GM19455 (cell line): Measurements from ENCODE around the gene HSPG2.

Experiments used
- ATAC-seq: cut with Tn5 transposase; IDR thresholded peaks from one replicate; pipeline ENCODE4 v1.9.1; 2021; ENCODE audit not compliant: unreplicated experiment

The HSPG2 gene

DNA sequence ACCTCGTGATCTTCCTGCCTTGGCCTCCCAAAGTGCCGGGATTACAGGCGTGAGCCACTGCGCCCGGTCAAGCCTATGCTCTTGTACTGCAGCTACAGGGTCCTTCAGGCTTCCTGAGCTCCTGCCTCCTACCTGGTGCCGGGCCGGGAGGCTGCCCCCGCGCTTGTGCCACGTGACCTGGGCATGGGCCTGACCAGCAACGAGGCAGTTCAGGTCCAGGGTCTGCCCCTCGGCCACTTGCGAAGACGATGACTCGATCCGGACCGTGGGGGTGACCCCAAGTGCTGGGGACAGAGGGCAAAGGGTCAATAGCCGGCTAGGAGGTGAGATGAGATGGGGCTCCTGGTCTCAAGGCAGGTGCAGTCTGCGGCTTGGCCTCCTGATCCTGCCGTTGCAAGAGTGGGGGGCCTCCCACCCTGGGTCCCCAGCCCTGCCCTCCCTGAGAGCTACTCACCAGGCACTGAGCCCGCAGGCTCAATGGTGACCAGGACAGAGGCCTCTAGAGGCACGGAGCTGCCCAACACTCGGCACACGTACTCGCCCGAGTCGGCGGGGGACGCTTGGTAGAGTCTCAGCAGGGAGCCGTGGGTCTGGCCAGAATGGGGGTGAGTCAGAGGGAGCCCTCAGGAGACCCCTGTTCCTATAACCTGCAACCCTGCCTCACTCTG is 87.1 kb downstream of the HSPG2 start:
- no peak for ATAC-seq

DNA sequence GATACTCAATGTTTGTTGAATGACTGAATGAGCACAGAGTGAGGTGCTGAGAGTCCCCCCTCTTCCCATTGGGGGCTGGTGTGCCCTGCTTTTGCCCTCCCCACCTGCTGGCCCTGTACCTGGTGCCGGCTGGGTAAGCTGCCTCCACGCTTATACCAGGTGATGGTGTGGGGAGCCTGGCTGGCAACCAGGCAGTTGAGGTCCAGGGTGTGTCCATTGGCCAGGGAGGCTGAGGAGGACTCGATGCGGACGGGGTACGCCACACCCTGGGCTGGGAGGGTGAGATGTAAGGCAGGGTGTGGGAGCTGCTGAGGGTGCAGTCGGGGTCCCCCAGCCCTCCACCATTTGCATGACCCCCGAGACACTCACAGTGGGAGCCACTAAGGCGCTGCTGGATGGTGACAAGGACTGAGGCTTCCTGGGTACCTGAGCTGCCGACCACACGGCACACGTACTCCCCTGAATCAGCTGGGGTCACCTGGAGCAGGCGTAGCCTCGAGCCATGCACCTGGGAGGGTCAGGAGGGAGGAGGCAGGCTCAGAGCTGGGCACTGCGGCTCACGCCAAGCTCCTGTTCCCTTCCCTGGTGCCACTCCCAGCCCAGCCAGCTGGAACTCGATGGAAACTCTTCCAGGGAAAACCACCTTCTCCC is 88.5 kb downstream of the HSPG2 start:
- ATAC-seq: no peak

DNA sequence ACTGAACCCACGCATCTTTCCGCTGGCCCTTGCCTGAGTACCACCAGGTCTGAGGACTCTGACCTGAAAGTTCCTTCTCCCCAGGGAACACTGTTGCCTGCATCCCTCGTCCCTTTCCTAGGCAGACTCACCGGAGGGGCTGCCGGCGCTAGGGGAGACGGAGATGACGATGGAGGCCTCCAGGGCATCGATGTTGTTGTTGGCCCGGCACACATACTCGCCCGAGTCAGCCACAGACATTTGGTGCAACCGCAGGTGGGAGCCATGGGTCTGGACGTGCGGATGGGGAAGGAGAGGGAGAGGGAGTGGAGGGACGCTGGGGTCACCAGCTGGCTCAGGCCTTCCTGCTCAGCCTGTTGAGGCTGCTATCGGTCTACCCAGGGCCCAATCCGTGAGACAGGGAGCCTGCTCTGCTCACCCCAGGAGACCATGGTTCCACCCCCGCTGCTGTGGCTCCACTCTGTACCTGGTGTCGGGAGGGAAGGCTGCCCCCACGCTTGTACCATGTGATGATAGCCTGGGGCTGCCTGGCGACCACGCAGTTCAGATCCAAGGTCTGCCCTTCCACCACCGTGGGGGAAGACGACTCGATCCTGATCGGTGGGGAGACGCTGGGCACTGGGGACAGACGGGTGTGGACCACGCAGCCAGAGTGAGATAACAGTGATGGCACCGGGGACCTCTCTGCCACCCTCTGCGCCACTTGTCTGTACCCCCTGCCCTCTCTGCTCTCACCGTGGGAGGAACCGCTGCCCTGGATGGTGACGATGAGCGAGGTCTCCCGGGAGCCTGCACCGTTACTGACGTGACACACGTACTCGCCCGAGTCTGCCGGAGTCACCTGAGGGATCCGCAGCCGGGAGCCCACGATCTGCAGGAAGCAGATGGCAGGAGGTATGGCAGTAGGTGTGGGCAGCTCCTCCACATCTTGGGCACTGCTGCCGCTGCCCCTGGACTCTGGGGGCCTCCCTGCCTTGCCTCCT is 89.6 kb downstream of the HSPG2 start:
- no peak for ATAC-seq

DNA sequence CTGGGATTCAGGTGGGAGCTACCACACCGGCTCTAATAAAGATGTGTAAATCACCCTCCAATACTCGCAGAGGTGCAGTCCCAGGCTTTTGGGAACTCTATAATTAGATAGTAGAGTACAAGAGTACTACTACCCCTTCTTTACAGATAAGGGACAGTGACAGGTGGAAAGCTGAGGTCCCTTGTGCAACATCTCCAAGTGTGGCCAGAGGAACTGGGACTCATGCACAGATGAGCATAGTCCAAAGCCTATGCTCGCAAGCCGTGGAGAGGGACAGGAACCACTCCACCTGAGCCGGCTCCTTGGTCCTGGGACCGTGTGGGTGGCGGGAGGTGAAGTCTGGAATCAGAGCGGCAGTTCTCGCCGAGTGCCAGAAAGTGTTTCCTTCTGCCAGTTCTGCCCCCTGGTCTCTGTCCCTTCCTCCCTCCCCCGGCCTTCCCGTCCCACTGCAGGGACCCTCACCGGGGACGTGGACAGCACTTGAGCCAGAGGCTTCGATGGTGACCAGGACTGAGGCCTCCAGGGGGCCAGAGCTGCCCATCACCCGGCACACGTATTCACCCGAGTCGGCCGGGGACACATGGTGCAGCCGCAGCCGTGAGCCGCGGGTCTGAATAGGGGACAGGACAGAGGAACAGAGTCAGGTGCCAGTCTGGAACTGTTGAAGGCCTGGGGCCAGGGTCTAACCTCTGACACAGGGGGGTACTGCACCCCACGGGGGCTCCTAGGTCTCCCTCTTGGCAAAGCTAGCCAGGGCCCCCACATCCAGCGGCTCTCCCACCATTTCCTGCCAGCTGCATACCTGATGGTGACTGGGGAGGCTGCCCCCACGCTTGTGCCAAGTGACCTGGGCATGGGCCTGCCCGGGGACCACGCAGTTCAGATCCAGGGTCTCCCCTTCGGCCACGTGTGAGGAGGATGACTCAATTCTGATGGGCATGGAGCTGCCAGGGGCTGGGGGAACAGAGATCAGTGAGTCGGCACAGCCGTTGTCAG is 91.2 kb downstream of the HSPG2 start:
- ATAC-seq: no peak

DNA sequence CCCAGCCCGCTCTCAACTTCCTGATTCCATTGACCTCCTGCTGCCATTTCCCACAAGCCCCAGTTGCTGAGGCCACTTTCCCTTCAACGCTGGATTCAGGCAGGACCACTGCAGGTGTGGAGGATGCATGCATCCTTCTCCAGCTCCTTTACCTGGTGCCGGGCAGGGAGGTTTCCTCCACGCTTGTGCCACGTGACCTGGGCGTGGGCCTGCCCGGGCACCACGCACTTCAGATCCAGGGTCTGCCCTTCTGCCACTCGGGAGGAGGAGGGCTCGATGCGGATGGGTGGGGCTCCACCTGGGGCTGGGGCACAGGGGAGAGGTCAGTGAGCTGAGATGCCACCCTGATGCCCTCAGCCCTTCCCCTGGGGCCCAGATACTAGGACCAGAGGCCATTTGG is 93.1 kb downstream of the HSPG2 start:
- no peak for ATAC-seq

DNA sequence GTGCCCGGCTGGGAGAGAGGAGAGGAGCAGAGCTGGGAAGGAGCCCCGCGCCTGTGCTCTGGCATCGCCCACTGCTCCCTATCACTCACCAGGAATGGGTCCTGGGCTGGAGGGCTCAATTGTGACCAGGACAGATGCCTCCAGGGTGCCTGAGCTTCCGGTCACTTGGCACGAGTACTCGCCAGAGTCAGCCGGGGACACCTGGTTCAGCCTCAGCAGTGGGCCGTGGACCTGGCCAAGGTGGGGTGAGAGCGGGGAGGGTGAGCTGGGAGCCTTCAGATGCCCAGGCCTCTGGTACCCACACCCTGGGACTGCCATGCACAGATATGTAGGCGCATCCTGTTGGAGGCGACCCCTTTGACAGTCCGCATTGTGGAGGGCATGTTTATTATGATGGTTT is 93.9 kb downstream of the HSPG2 start:
- no peak for ATAC-seq

DNA sequence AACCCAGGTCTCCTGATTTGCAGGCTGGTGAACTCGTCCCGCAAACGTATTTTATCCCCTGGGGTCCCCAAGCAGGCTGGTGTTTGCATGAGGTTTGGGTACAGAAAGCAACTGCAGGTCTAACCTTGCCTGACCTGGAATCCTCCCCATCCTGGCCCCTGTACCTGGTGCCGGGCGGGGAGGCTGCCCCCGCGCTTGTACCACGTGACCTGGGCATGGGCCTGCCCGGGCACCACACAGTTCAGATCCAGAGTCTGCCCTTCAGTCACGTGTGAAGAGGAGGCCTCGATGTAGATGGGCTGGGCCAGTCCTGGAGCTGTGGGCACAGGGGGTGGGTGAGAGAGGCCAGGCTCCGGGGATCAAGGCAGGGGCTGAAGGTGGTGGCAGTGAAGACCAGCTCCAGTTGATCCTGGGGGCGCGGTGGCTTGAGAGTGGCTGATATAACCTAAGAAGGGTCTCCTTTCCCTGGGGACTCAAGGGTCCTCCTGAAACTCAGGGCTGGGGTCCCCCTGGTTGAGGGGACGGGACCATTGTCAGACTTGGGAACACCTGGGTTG is 94.4 kb downstream of the HSPG2 start:
- ATAC-seq: no peak

DNA sequence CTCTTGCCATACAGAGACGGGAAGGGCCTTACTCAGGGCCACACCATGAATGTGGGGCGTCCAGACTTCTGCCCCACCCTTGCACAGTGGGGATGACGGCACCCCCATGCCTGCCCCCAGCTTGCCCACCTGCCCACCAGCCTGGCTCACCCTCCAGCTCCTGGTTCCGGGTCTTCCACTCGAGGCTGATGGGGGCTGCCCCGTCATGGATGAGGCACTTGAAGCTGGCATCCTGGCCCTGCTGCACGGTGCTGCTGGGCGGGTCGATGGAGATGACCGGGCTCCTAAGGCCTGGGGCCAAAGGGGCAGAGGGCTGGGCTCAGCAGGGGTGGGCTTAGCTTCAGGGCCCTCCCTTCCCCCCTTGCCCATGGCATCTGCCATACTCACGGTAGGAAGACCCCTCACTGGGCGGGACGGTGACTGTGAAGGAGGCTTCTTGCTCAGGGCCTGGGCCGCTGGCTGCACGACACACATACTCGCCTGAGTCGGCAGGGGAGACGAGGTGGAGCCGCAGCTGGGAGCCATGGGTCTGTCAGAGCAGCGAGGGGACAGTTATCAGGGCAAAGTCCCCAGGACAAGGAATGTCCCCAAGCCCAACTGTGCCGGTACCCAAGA is 95.2 kb downstream of the HSPG2 start:
- no peak for ATAC-seq

DNA sequence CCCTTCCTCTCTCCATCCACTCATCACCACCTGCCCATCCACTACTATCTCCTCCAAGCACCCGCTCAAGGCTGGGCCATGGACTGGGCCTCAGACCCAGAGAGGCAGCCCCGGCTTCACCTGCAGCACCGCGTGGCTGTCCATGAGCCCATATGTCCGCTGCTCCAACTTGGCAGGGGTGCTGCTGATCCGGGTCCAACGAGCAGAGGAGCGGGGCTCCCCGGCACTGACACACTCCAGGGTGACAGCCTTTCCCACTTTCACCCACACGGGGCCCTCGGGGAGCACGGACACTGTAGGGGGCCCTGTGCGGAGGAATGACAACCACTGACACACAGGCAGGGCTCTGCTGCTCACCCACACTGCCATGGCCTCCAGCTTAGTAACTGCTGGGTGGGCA is 96.1 kb downstream of the HSPG2 start:
- ATAC-seq: no peak

DNA sequence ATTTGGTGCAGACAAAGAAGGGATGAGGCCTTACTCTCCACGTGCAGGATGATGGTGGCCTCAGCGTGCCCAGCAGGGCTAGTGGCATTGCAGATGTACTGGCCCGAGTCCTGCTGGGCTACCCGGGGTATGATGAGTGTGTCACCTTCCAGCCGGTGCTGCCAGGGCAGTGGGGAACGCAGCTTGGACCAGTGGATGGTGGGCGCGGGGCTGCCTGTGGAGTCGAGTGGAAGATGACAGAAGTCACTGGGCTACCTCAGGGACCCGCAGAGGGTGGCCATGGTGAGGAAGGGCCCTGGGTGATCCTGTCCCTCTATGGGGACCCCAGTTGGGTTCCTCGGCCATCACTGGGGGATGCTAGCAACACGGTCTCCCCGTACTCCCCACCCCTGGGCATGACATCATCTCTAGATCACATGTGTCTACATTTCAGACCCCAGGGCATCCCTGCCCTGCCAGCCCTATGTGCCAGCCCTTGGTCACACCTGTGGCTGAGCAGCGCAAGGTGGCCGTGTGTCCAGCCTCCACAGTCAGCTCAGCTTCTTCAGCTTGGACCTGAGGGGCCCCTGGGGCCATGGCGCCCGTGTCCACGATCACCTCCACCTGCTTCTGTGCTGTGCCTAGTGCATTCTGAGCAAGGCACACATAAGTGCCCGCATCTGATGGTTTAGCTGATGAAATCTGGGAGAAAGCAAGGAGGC is 97.6 kb downstream of the HSPG2 start:
- no peak for ATAC-seq

DNA sequence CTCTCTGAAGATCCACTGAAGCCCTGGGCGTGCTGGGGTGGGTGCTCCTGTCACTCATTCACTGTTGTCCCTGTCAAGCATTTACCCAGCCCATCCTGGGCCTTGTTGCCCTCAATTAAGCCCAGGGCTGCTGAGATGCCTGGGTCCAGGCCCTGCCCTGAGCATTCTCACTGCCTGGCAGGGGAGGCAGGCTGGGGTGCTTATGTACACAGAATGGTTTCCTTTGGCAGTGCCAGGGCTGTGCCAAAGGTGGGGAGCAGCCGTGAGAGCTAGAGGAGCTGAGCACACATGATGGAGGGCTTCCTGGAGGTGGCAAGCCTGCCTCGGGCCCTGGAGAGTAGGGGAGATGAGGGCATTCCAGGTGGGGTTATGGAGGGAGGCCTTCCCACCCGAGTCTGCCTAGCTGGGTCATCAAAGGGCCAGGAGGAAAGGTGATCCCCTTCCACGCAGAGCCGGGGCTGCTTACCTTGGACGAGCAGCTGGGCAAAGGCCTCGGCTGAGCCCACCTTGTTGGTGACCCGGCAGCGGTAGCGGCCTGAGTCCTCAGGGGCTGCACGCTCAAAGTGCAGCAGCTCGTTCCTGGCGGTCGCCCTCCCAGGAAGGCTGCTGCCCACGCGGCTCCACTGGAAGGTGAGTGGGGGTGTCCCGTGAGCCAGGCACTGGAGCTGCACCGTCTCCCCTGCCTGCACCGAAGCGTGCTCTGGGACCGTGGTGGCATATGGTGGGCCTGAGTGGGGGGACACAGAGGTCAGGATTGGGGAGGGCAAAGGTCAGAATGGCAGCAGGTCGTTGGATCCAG is 98.6 kb downstream of the HSPG2 start:
- ATAC-seq: no peak

DNA sequence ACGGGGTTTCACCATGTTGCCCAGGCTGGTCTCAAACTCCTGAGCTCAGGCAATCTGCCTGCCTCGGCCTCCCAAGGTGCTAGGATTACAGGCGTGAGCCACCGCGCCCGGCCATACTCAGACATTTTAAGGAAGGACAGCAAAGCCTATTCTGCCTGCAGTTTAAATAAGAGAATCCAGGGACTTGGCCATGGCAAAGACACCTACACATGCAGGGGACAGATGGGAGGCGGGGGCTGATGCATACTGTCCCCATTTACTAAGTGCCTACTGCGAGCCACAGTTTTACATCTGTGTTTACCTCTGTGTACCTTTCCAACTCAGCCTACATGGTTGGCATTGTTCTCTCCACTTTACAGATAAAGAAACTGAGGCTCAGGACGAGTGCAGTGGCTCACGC is 99.6 kb downstream of the HSPG2 start:
- no peak for ATAC-seq

DNA sequence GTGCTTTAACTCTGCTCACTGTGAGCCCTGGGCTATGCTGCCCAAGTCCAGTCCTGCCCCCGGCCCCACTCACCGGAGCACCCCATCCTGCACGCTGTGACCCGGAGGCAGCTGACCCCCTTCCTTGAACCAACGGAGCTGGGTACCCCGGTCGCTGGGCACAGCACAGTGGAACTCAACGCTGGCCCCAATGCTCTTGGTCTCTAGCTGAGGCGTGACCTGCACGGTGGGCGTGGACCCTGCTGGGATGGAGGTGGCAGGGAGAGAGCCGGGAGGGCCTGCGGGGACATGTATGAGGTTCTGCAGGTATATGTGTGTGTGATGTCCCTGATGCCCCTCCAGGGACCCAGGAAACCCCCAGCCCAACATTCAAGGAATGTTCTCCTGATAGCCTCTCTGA is 100.4 kb downstream of the HSPG2 start:
- no peak for ATAC-seq

DNA sequence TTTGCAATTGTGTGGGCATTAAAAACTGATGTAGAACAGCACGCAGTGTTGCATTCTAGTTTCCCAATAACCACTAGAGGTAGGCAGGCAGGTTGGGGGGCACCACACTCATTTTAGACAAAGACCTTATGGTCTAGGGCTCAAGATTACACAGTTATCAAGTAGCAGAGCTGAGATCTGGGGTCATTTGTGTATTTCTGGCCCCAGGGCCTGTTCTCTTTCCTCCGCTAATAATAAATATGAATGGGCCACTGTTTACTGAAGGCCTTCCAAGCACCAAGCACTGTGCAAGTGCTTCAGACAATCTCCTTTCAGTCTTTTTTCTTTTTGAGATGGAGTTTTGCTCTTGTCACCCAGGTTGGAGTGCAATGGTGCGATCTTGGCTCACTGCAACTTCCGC is 101.1 kb downstream of the HSPG2 start:
- ATAC-seq: no peak

DNA sequence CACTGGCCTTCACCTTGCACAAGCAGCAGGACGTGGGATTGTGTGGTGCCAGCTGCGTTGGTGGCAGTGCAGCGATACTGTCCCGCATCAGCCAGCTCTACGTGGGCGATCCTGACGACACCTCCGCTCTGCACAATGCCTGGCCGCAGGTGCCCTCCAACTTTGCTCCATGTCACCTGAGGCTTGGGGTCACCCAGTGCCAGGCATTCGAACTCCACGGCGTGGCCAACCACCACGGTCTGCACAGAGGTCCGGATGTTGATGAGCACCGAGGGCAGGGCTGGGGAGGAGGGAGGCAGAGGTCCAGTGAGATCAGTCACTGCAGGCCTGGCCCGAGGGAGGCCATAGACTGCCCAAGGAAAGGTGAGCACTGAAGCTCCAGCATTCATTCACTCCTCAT is 102.4 kb downstream of the HSPG2 start:
- no peak for ATAC-seq

DNA sequence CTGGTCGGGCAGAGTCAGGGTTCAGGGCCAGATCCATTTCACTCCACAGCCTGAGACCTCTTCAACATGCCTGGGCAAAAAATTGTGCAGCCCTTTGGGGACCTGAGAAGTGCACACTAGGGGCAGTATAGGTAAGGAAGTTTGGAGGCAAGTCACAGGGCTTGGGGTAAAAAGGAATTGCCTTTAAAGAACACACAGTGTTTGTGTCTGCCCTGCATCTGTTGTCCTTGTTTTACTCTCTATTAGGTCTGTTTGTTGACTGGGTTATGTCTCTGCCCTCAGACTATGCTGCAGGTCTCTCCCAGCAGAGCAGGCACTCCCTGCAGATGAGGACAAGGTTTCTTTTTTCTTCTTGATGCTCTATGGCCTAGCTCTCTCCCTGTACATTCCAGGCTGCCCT is 103.0 kb downstream of the HSPG2 start:
- ATAC-seq: no peak

DNA sequence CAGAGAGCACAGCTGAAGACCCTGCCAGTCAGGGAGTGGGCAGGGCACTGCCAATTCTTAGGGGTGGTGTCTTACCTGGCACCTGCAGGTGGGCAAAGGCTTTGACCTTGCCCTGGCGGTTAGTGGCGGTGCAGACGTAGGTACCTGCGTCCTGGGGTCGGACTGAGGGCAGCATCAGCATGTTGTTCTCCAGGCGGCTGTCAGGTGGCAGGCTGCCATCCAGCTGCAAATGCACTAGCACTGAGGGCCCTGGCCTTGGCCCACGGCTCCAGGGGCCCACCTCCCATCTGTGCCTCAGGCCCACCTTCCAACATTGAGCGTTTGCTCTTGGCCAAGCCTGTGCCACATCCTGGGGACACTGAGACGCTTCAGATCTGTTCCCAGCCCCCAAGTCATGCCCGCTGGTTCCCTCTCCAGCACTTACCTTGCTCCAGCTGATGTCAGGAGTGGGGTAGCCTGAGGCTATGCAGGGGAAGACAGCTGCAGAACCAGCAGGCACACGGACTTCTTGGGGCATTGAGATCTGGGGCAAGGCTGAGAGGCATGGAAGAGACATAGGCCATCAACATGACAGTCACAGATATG is 103.6 kb downstream of the HSPG2 start:
- ATAC-seq: no peak

DNA sequence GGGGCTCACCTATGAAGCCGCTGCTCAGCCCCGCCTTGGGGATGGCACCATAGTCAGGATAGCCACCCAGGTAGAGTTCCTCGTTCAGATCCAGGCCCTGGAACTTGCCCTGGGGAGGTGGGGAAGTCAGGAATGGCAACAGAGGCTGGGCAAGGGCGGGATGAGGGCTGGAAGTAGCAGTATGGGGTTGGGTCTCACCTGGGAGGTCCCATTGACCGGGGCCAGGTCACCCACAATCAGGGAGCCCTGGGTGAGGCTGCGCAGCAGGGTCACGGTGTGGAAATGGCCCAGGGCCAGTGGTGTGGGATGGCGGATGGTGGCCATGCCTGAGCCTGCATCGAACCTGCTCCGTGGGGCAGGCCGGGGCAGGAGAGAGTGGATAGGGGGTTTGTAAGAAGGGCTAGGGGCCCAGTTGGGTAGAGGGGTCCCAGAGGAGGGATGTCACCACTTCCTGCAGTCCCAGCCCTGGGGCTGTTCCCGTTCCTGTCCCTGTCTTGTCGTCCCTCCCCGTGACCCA is 105.6 kb downstream of the HSPG2 start:
- ATAC-seq: no peak
